Islet of Langerhans (tissue), 1 donor: ENCODE data around the gene CDKN2AIP.

ENCODE experiments used
- FAIRE-seq: peaks from one replicate; lab custom pipeline; 2011; peaks lifted over from hg19 to GRCh38; lab: Jason Lieb, UNC

Gene CDKN2AIP

GRCh38 chr4:183444214-183445096 lies at the start of gene CDKN2AIP:
CDKN2AIP (plus strand) TSS chr4:183444636; CDS start chr4:183444798, 162 bp downstream.
- no peak for FAIRE-seq

GRCh38 chr4:183395395-183395794 lies 49.0 kb upstream of the CDKN2AIP start:
- no peak for FAIRE-seq

GRCh38 chr4:183396227-183396637 lies 48.2 kb upstream of the CDKN2AIP start:
- FAIRE-seq, result no peak

- no peak for FAIRE-seq
Observed at GRCh38 chr4:183397741-183398297, 46.6 kb upstream of the CDKN2AIP start.

DNA sequence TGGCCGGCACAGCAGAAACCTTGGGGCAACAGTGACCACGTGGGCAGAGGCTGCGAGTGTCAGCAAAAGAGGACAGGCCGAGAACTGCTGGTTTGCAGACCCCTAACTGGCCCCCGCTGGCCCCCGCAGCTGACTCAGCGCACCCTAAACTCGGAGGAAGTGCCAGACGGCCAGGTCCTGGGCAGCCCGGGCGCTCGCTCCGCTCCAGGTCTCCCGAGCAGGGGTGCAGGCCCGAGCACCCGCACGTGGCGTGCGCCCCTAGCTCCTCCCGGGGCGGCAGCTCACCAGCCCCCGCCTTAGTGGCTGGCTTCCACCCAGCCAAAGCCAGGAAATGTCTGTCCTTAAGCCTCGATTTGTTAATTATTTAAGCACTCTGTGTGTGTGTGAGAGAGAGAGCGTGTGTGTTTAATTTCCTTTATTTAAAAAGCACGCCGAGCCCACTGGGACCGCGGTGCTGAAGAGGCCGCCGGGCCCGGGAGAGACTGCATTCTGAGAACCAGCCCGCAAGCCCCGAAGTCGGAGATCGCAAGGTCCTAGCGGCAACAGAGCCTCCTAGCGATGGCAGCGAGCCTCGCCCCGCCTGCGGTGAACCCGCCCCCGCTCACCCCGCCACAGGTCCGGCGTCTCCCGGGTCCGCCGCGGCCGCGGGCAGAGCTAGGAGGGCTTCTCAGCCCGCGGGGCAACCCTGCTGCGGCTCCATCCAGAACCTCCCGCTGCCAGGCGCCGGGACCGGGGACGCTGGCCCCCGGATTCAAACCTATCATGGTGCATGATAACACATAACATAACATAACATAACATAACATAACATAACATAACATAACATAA lies 45.9 kb upstream of the CDKN2AIP start:
- no peak for FAIRE-seq

DNA sequence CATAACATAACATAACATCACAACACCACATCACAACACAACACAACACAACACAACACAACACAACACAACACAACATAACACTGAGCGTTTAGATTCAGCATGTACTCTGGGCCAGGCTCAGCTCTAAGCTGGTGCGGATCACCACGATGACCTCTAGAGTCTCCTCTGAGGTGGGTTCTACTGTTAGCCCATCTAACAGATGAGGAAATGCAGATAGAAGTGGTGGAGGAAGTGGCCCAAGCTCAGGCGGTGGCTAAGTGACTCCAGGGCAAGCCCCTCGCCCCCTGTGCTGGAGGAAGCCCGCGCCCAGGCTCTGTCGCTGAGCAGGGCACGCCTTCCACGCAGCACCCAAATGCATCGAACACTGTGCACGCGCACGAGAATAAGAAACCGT lies 45.3 kb upstream of the CDKN2AIP start:
- FAIRE-seq, result no peak

DNA sequence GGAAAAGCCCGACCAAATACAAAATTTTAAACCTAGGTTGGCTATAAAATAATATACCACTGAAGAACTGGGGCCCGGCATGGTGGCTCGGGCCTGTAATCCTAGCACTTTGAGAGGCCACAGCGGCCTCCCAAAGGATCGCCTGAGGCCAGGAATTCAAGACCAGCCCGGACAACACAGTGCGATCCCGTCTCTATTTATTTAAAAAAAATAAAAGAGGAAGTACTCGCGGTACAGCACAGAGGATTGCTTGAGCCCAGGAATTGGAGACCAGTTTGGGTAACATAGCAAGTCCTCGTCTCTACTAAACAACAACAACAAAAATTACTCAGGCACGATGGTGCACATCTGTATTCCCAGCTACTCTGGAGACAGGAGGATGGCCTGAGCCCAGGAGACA lies 44.8 kb upstream of the CDKN2AIP start:
- no peak for FAIRE-seq

DNA sequence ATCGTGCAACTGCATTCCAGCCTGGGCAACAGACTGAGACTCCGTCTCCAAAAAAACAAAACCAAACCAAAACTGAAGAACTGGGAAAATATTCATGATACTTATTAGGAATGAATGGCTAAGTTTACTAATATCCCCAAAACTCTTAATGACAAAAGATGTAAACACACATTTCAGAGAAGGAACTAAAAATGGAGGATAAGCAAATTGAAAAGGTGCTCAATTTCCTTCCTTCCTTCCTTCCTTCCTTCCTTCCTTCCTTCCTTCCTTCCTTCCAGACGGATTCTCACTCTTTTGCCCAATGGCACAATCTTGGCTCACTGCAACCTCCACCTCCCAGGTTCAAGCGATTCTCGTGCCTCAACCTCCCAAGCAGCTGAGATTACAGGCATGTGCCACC lies 44.4 kb upstream of the CDKN2AIP start:
- FAIRE-seq, result no peak

DNA sequence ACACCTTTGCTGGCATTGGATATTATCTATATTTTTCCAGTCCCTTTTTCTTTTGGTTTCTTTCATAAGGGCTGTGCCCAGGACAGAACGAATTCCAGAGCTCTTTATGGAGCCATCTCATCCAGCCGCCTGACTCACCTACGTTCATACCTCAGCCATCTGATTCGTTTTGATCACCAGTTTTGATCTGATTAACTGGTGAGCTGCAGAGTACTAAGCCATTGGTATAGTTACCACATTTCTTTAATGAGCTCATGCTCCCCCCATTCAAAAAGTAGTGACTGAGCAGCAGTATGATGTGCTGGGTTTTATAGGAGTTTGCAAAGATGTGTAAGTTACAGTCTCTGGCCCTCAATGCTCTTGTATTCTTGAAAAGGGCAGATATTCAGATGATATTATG lies 43.0 kb upstream of the CDKN2AIP start:
- no peak for FAIRE-seq

GRCh38 chr4:183402771-183403170 lies 41.7 kb upstream of the CDKN2AIP start:
- no peak for FAIRE-seq

DNA sequence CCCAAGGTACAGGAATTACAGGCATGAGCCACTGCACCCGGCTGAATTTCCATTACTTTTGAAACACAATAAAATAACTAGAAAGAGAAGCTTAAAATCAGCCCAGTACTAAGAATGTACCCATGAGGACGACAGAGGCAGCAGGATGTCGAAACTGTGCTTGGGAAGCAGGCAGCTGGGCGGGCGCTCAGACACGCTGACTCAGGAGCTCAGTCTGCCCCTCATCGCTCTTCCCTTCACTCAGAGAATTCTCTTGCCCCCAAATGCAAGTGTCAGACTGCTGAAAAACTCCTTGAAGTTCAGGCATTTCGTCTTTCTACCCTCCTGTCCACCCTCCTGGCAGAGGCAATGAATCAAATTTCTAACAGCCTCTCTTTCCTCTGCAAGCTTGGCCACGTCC lies 41.0 kb upstream of the CDKN2AIP start:
- no peak for FAIRE-seq

- FAIRE-seq, result no peak
Observed at GRCh38 chr4:183403961-183404360, 40.5 kb upstream of the CDKN2AIP start.

- FAIRE-seq, result no peak
Observed at GRCh38 chr4:183405303-183405702, 39.1 kb upstream of the CDKN2AIP start.

DNA sequence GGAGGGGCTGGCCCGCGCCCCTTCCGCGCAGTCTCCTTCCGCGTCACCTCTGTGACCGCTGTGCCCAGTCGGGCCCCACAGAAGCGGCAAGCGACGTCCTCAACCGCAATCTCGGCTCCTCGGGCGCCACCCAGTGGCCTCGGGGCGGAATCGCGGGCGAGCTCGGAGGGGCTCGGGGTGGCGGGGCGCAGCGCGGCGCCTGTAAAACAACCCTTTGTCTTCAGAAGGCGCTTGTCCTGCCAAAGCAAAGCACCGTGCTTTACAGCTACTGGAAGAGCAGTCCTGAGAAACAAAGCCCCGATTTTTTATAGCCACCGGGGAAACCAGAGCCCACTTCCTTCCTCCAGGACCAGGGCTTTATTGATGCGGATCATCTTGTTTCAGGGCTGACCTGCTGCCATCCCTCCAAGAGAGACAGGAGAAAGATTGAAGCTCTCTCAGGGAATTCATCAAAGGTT lies 37.3 kb upstream of the CDKN2AIP start:
- no peak for FAIRE-seq

- FAIRE-seq, result no peak
Observed at GRCh38 chr4:183407635-183408464, 36.6 kb upstream of the CDKN2AIP start.

DNA sequence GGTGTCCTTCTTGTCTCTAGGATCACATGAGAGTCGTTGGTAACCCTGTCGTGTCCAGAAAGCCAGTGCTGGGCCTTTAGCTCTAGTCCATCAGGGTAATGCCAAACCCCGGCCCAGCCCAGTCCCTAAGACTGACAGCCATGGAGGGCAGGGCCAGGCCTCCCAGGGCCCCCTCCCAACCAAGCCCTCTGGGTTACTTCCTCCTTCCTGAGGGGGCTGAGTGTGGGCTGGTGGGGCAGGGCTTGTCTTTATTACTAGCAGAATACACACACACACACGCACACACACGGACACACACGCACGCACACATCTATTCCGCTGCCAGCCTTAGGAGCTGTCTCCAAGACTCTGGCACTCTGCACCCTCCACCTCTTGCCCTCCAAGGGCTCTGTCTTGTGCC lies 35.6 kb upstream of the CDKN2AIP start:
- no peak for FAIRE-seq

GRCh38 chr4:183409483-183409882 lies 35.0 kb upstream of the CDKN2AIP start:
- no peak for FAIRE-seq

DNA sequence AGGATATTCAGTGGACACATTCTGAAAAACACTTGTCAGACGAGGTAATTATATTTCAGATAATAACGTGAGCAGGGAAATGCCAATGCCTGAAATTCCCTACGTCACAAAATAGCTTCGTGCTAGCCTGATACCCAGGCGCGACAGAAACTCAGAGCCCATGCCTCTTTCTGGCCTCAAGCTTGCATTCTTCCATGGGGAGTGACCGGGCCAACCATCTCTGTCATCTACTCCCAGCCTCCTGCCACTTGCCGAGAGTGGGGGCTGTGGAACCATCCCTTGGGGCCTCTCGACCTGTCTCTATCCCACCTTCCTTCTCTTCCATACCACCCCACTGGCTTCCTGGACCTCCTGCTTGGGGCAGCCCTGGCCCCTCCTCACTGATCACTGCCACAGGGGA lies 34.5 kb upstream of the CDKN2AIP start:
- FAIRE-seq, result no peak

DNA sequence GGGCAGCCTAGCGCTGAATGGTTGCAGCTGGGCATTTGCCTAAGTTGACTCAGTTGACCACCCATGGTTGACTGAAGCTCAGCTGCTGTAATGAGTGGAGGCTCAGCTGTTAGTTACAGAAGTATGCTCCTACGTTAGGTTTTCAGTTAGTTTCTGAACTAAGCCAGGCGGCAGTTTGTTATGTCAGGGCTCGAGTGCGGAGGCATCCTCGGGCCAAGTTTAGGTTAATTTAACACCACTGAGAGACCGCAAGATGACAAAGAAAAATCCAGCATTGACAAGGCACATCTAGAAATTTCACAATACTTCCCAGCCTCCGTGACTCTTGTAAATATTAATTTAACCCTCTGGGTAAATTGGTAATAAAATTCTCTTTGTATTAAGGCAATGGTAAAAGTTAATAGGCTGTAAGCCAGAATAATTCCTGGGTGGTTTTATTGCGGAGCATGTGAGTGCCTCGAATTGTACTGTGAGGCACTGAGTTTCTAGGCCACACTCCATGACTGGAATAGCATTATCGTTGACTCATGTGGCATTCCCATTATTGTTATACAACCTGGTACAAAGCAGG lies 33.1 kb upstream of the CDKN2AIP start:
- FAIRE-seq, result no peak

GRCh38 chr4:183412821-183413220 lies 31.6 kb upstream of the CDKN2AIP start:
- FAIRE-seq, result no peak
